Loucy (cell line): Measurements from ENCODE around the gene PASK.

ENCODE experiments used
- H2AFZ ChIP-seq: fragments of 200-600 bp; sonication (generic); 2 replicates; pipeline ENCODE4 v1.6.0; 2016; ENCODE audit warnings: antibody characterized with exemption, mild to moderate bottlenecking, low read length, moderate library complexity
- H3F3A ChIP-seq: fragments of 200-600 bp; 2 replicates; pipeline ENCODE4 v1.6.0; 2016; ENCODE audit warnings: antibody characterized with exemption, low read depth, mild to moderate bottlenecking
- H3K27me3 ChIP-seq: fragments of 200-600 bp; sonication (generic); 2 replicates; pipeline ENCODE4 v1.6.1; 2014; ENCODE audit warnings: low read length, mild to moderate bottlenecking; ENCODE audit not compliant: insufficient read depth, poor library complexity, severe bottlenecking
- H3K36me3 ChIP-seq: fragments of 200-600 bp; sonication (generic); 2 replicates; pipeline ENCODE4 v1.6.1; 2016; ENCODE audit warnings: low read length; ENCODE audit not compliant: insufficient read depth
- H3K4me1 ChIP-seq: fragments of 200-600 bp; sonication (generic); 2 replicates; pipeline ENCODE4 v1.5.1; 2014; ENCODE audit warnings: low read length, mild to moderate bottlenecking; ENCODE audit not compliant: insufficient read depth, poor library complexity, severe bottlenecking
- H3K4me2 ChIP-seq: fragments of 200-600 bp; sonication (generic); 2 replicates; pipeline ENCODE4 v1.6.0; 2014; ENCODE audit warnings: antibody characterized with exemption, low read length, low read depth, mild to moderate bottlenecking; ENCODE audit not compliant: poor library complexity, severe bottlenecking
- H3K4me3 ChIP-seq: fragments of 200-600 bp; sonication (generic); 2 replicates; pipeline ENCODE4 v1.5.1; 2014; ENCODE audit warnings: low read length, mild to moderate bottlenecking, mixed read lengths; ENCODE audit not compliant: poor library complexity, severe bottlenecking
- H3K79me2 ChIP-seq: fragments of 200-600 bp; sonication (generic); 2 replicates; pipeline ENCODE4 v1.6.1; 2014; ENCODE audit warnings: low read length; ENCODE audit not compliant: insufficient read depth
- H3K9ac ChIP-seq: fragments of 200-600 bp; sonication (generic); 2 replicates; pipeline ENCODE4 v1.6.0; 2014; ENCODE audit warnings: mild to moderate bottlenecking, low read depth, low read length, moderate library complexity; ENCODE audit not compliant: poor library complexity, severe bottlenecking
- H3K9me2 ChIP-seq: fragments of 200-600 bp; sonication (generic); replicated peaks from 2 replicates; pipeline ENCODE4 v1.6.1; 2016; ENCODE audit warnings: low read depth, low read length, mixed read lengths
- H3K9me3 ChIP-seq: fragments of 200-600 bp; sonication (generic); 2 replicates; pipeline ENCODE4 v1.6.1; 2014; ENCODE audit warnings: mild to moderate bottlenecking, antibody characterized with exemption, low read length, low read depth; ENCODE audit not compliant: insufficient read depth
- H4K20me1 ChIP-seq: fragments of 200-600 bp; sonication (generic); 2 replicates; pipeline ENCODE4 v1.6.0; 2014; ENCODE audit warnings: antibody characterized with exemption, low read length, mild to moderate bottlenecking; ENCODE audit not compliant: insufficient read depth, poor library complexity, severe bottlenecking
- EZH2phosphoT487 ChIP-seq: fragments of 200-600 bp; IDR thresholded peaks from 2 replicates; pipeline ENCODE4 v1.6.1; 2018; ENCODE audit warnings: antibody characterized with exemption, mild to moderate bottlenecking, moderate library complexity, borderline replicate concordance
- TF ChIP-seq, protein P1 (sequence below): fragments of 200-600 bp; sonication (generic); conservative IDR thresholded peaks from 2 replicates; pipeline ENCODE4 v1.5.1; 2014; ENCODE audit warnings: mild to moderate bottlenecking, antibody characterized with exemption, low read length

PASK gene

GRCh38 chr2:241126771-241127202, 22.5 kb downstream of the PASK start:
- Histone ChIP-seq H3K9ac (no peak overlapping the region), H4K20me1 (no peaks in the 10 kb centered on the region), H3K9me2 (no peaks in the 10 kb centered on the region), H3K4me2 (no peak overlapping the region), H3K4me3 (no peak overlapping the region), H3K36me3 (peaks cover 15% of the 10 kb centered on the region; the same call in 1 of the 2 replicates), H3K4me1 (no peaks in the 10 kb centered on the region), H3K9me3 (no peaks in the 10 kb centered on the region), H3F3A (no peaks in the 10 kb centered on the region), H3K79me2 (no peaks in the 10 kb centered on the region), H2AFZ (no peak overlapping the region), H3K27me3 (no peaks in the 10 kb centered on the region)
- TF ChIP-seq, protein P1, sequence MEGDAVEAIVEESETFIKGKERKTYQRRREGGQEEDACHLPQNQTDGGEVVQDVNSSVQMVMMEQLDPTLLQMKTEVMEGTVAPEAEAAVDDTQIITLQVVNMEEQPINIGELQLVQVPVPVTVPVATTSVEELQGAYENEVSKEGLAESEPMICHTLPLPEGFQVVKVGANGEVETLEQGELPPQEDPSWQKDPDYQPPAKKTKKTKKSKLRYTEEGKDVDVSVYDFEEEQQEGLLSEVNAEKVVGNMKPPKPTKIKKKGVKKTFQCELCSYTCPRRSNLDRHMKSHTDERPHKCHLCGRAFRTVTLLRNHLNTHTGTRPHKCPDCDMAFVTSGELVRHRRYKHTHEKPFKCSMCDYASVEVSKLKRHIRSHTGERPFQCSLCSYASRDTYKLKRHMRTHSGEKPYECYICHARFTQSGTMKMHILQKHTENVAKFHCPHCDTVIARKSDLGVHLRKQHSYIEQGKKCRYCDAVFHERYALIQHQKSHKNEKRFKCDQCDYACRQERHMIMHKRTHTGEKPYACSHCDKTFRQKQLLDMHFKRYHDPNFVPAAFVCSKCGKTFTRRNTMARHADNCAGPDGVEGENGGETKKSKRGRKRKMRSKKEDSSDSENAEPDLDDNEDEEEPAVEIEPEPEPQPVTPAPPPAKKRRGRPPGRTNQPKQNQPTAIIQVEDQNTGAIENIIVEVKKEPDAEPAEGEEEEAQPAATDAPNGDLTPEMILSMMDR = no peak
- TF ChIP-seq EZH2phosphoT487 = no peak

DNA sequence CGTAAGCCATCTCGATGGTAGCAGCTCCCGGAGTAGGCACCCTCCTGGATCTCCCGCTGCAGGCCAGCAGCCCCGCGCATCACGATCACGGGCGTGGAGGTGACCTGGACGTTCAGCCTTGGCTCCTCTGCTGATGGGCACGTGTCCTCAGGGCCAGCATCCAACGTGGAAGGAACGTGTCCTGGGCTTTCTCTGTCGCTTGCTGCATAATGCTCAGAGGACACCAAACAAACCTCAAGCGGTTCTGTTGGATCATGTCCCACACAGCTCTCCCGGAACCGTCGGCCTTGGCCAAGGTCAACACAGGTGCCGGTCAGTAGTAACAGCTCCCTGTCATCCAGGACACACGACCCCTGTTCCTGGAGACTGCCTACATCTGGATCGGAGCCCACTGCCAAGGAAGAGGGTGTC, 23.1 kb downstream of the PASK start:
- H3K9me3 ChIP-seq = no peaks in the 10 kb centered on the region
- TF ChIP-seq, protein P1 = no peak
- no peak for TF ChIP-seq EZH2phosphoT487
- no peaks in the 10 kb centered on the region for H4K20me1 ChIP-seq
- no peaks in the 10 kb centered on the region for H3K79me2 ChIP-seq
- H3K4me1 ChIP-seq = no peaks in the 10 kb centered on the region
- H2AFZ ChIP-seq = no peak overlapping the region
- H3K9me2 ChIP-seq = no peaks in the 10 kb centered on the region
- H3K4me2 ChIP-seq = no peak overlapping the region
- no peaks in the 10 kb centered on the region for H3K27me3 ChIP-seq
- H3F3A ChIP-seq = no peaks in the 10 kb centered on the region
- H3K4me3 ChIP-seq = no peak overlapping the region
- H3K36me3 ChIP-seq = peaks cover 15% of the 10 kb centered on the region; the same call in 1 of the 2 replicates
- H3K9ac ChIP-seq = no peak overlapping the region

GRCh38 chr2:241125626-241126025, 23.6 kb downstream of the PASK start:
- no peaks in the 10 kb centered on the region for H3K9me2 ChIP-seq
- H3K9ac ChIP-seq = no peak overlapping the region
- no peak overlapping the region for H3K4me2 ChIP-seq
- H3K36me3 ChIP-seq = peaks cover 20% of the 10 kb centered on the region; the same call in 1 of the 2 replicates
- no peak overlapping the region for H3K4me3 ChIP-seq
- no peaks in the 10 kb centered on the region for H3K79me2 ChIP-seq
- H3K9me3 ChIP-seq = no peaks in the 10 kb centered on the region
- H3K4me1 ChIP-seq = no peaks in the 10 kb centered on the region
- TF ChIP-seq EZH2phosphoT487 = no peak
- TF ChIP-seq, protein P1 = no peak
- H3F3A ChIP-seq = no peaks in the 10 kb centered on the region
- H3K27me3 ChIP-seq = no peaks in the 10 kb centered on the region
- no peak overlapping the region for H2AFZ ChIP-seq
- no peaks in the 10 kb centered on the region for H4K20me1 ChIP-seq
